A549 (cell line): Measurements from ENCODE around the gene PCDHGB1. TPM values are rescaled to one million over a fixed set of nuclear protein-coding genes. Genes with fewer than 3 reads are reported as not detected.
"Not testable (repeated sequence)": the region's sequence is repeated elsewhere in the genome, so short reads cannot be mapped to it uniquely, and the experiment has no call there.

Experiments
- ATAC-seq, 2 experiments: fragments of 200-7000 bp in 1 of 2; fragments of >200 bp in 1 of 2; cut with Nextera tagmentation in 1 of 2; cut with Tn5 transposase in 1 of 2; 3 replicates each; pipeline versions ENCODE4 v1.8.0 to v1.9.1; 2018 to 2020; ENCODE audit warnings: mild to moderate bottlenecking in 1 of 2, moderate library complexity in 1 of 2
- CTCF ChIA-PET: fragments of 300-600 bp; sonication (Branson Sonifier 250); formaldehyde crosslinking; extraction: SDS; loops from one replicate; lab custom pipeline; 2021; ENCODE audit warnings: antibody characterized with exemption, inconsistent platforms; lab: Yijun Ruan, JAX
- POLR2A ChIA-PET: fragments of 350-600 bp; formaldehyde crosslinking; extraction: SDS; loops from one replicate; lab custom pipeline; 2021; ENCODE audit warnings: antibody characterized with exemption, inconsistent platforms; lab: Yijun Ruan, JAX
- DNase-seq, 2 experiments: peaks; one replicate each; pipeline versions ENCODE4 v3.0.0 to v3.0.0-alpha.2; 2011 to 2016; ENCODE audit warnings: low read depth in 1 of 2, low spot score in 1 of 2
- FAIRE-seq: peaks from 2 replicates; lab custom pipeline; 2011; peaks lifted over from hg19 to GRCh38; lab: Jason Lieb, UNC
- H3K27ac ChIP-seq, 2 experiments: fragments of >200 bp; sonication (Bioruptor Twin); formaldehyde crosslinking; 3 replicates each; pipeline ENCODE4 v1.5.1; 2016 to 2017
- H3K4me1 ChIP-seq: fragments of >200 bp; sonication (Bioruptor Twin); formaldehyde crosslinking; 3 replicates; pipeline ENCODE4 v1.6.1; 2016
- H3K4me2 ChIP-seq: fragments of >200 bp; sonication (Bioruptor Twin); formaldehyde crosslinking; 3 replicates; pipeline ENCODE4 v1.6.1; 2016
- H3K4me3 ChIP-seq: fragments of >200 bp; sonication (Bioruptor Twin); formaldehyde crosslinking; 3 replicates; pipeline ENCODE4 v1.5.1; 2016
- H3K9me3 ChIP-seq: fragments of >200 bp; sonication (Bioruptor Twin); formaldehyde crosslinking; 3 replicates; pipeline ENCODE4 v1.6.1; 2016
- ATOH8 ChIP-seq: fragments of 250-450 bp; sonication (Bioruptor Pico); IDR thresholded peaks from 2 replicates; pipeline ENCODE4 v1.5.0; 2020; ENCODE audit warnings: low read depth, mild to moderate bottlenecking, moderate library complexity
- EHMT2 ChIP-seq: fragments of 200-600 bp; sonication (generic); IDR thresholded peaks from 2 replicates; pipeline ENCODE4 v1.6.1; 2016; ENCODE audit warnings: antibody characterized with exemption, low read depth, mild to moderate bottlenecking, moderate library complexity
- FOSB ChIP-seq: fragments of 250-450 bp; sonication (Bioruptor Pico); IDR thresholded peaks from 2 replicates; pipeline ENCODE4 v1.5.0; 2020; ENCODE audit warnings: mild to moderate bottlenecking, moderate library complexity
- JUNB ChIP-seq: fragments of >200 bp; sonication (Bioruptor Twin); formaldehyde crosslinking; IDR thresholded peaks from 2 replicates; pipeline ENCODE4 v1.6.1; 2016
- MAFK ChIP-seq: fragments of 450-650 bp; IDR thresholded peaks from 2 replicates; pipeline ENCODE4 v1.6.1; 2014; ENCODE audit not compliant: partially characterized antibody
- NFE2L2 ChIP-seq: fragments of 150-350 bp; conservative IDR thresholded peaks from 2 replicates; pipeline ENCODE4 v1.6.1; 2014; ENCODE audit warnings: low read length
- SMC3 ChIP-seq: fragments of >200 bp; sonication (Bioruptor Twin); formaldehyde crosslinking; IDR thresholded peaks from 3 replicates; pipeline ENCODE4 v1.6.1; 2018; ENCODE audit warnings: inconsistent platforms
- ZSCAN20 ChIP-seq: fragments of 250-450 bp; sonication (Bioruptor Pico); IDR thresholded peaks from 2 replicates; pipeline ENCODE4 v1.8.0; 2022; ENCODE audit warnings: mild to moderate bottlenecking, moderate library complexity
- WGBS: methylation state at CpG from one replicate; pipeline ENCODE4 v1.1.6; 2017; ENCODE audit errors: missing lambda C conversion rate; 5-methylcytosine and 5-hydroxymethylcytosine counted together
- polyA plus RNA-seq, 4 experiments: library from polyadenylated mRNA; depleted of rRNA in 3 of 4; stranded (reverse); fragments of >200 nt; fragmentation: RNase III in 1 of 4; extraction: RNeasy Plus Mini Kit Qiagen cat#74134 plus additional on column Dnase treatment in 1 of 4; gene quantifications; 2 replicates in 3 of 4; 3 replicates in 1 of 4; pipeline ENCODE4 v1.2.3, GENCODE V29; 2011 to 2017
- TF ChIP-seq, protein P1 (sequence below): fragments of >200 bp; sonication (Bioruptor Twin); formaldehyde crosslinking; IDR thresholded peaks from 3 replicates; pipeline ENCODE4 v1.6.1; 2016
- TF ChIP-seq, protein P2 (sequence below): fragments of 200-600 bp; sonication (generic); IDR thresholded peaks from 2 replicates; pipeline ENCODE4 v1.6.1; 2016; ENCODE audit warnings: antibody characterized with exemption, mild to moderate bottlenecking, moderate library complexity

Gene PCDHGB1
- polyA plus RNA-seq, 2 of the 4 experiments (the other 2 are of a cell fraction) = 1.5 to 3.7 TPM

- ATAC-seq (no peak), FAIRE-seq (no peak), DNase-seq (no peak)
- H3K27ac ChIP-seq = no peak within 1 kb of the TSS
- TF ChIP-seq NFE2L2 = no peak
- TF ChIP-seq SMC3 = no peak
- TF ChIP-seq, protein P1, sequence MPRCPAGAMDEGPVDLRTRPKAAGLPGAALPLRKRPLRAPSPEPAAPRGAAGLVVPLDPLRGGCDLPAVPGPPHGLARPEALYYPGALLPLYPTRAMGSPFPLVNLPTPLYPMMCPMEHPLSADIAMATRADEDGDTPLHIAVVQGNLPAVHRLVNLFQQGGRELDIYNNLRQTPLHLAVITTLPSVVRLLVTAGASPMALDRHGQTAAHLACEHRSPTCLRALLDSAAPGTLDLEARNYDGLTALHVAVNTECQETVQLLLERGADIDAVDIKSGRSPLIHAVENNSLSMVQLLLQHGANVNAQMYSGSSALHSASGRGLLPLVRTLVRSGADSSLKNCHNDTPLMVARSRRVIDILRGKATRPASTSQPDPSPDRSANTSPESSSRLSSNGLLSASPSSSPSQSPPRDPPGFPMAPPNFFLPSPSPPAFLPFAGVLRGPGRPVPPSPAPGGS = no peak
- no peak for TF ChIP-seq JUNB
- no peak within 1 kb of the TSS for H3K4me2 ChIP-seq
- CTCF ChIA-PET = interaction anchor here (0.8 to 2.5 kb wide), 4 partner anchors 9 to 190 kb away, joined by 3 to 10 read pairs (median 6); partner anchors contain the start of genes PCDHGA5 and PCDHGB1
- H3K4me3 ChIP-seq = no peak within 1 kb of the TSS
- H3K9me3 ChIP-seq = peaks cover 55% of the 10 kb centered on the region
- H3K4me1 ChIP-seq = no peaks in the 10 kb centered on the region
- 73% methylated on average over 27 of the region's 27 CpGs for WGBS
- POLR2A ChIA-PET = no interaction called here
These were observed 23.9 kb downstream of the PCDHGB1 start, which contains the start of gene PCDHGA6 for GRCh38 chr5:141373673-141374317. PCDHGA6 (plus strand) TSS chr5:141373891; CDS start chr5:141374084, 193 bp downstream.

- no peak for FAIRE-seq
These were observed 24.7 kb downstream of the PCDHGB1 start for GRCh38 chr5:141374627-141375026.

GRCh38 chr5:141375444-141376155 lies 25.7 kb downstream of the PCDHGB1 start:
- H3K27ac ChIP-seq, H3K4me1 ChIP-seq, POLR2A ChIA-PET, ATAC-seq, DNase-seq, H3K4me3 ChIP-seq, FAIRE-seq, H3K4me2 ChIP-seq: not testable (repeated sequence)
- CTCF ChIA-PET = interaction anchor here (2.0 to 2.5 kb wide), 2 partner anchors 11 to 183 kb away, joined by 8 to 10 read pairs; partner anchors contain the start of gene PCDHGA5
- WGBS = 65% methylated on average over 14 of the region's 48 CpGs
- peaks cover 51% of the 10 kb centered on the region for H3K9me3 ChIP-seq

More at GRCh38 chr5:141374627-141375026, 24.7 kb downstream of the PCDHGB1 start:
- peaks cover 55% of the 10 kb centered on the region for H3K9me3 ChIP-seq
- 55% methylated on average over 13 of the region's 14 CpGs for WGBS
- H3K27ac ChIP-seq = no peak overlapping the region
- DNase-seq = no peak
- CTCF ChIA-PET = interaction anchor here (0.8 to 2.5 kb wide), 4 partner anchors 10 to 189 kb away, joined by 3 to 10 read pairs (median 6); partner anchors contain the start of genes PCDHGA5 and PCDHGB1
- H3K4me3 ChIP-seq = no peak overlapping the region
- TF ChIP-seq FOSB (CRISPR knock-in tag) (no peak), MAFK (no peak), EHMT2 (no peak), ATOH8 (CRISPR knock-in tag) (no peak), ZSCAN20 (CRISPR knock-in tag) (no peak)
- TF ChIP-seq, protein P2, sequence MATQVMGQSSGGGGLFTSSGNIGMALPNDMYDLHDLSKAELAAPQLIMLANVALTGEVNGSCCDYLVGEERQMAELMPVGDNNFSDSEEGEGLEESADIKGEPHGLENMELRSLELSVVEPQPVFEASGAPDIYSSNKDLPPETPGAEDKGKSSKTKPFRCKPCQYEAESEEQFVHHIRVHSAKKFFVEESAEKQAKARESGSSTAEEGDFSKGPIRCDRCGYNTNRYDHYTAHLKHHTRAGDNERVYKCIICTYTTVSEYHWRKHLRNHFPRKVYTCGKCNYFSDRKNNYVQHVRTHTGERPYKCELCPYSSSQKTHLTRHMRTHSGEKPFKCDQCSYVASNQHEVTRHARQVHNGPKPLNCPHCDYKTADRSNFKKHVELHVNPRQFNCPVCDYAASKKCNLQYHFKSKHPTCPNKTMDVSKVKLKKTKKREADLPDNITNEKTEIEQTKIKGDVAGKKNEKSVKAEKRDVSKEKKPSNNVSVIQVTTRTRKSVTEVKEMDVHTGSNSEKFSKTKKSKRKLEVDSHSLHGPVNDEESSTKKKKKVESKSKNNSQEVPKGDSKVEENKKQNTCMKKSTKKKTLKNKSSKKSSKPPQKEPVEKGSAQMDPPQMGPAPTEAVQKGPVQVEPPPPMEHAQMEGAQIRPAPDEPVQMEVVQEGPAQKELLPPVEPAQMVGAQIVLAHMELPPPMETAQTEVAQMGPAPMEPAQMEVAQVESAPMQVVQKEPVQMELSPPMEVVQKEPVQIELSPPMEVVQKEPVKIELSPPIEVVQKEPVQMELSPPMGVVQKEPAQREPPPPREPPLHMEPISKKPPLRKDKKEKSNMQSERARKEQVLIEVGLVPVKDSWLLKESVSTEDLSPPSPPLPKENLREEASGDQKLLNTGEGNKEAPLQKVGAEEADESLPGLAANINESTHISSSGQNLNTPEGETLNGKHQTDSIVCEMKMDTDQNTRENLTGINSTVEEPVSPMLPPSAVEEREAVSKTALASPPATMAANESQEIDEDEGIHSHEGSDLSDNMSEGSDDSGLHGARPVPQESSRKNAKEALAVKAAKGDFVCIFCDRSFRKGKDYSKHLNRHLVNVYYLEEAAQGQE = no peak
- TF ChIP-seq, all 56 proteins: peak for 0
- Histone ChIP-seq H3K4me1 (no peaks in the 10 kb centered on the region), H3K4me2 (no peak overlapping the region)
- POLR2A ChIA-PET = no interaction called here
- ATAC-seq = no peak
